A673 (cell line): ENCODE data around the gene GPC6. TPM values are rescaled to one million over a fixed set of nuclear protein-coding genes. Genes with fewer than 3 reads are reported as not detected.
A peak's percentile ranks its signal among the peaks of the same experiment; 100 is the strongest.

ENCODE experiments used
- BruUV-seq: library from RNA; stranded (reverse); fragments of 400-500 nt; replicated peaks from 2 replicates; lab custom pipeline; 2021; lab: Mats Ljungman, UMichigan
- CTCF ChIA-PET: fragments of 300-600 bp; sonication (Branson Sonifier 250); formaldehyde crosslinking; loops from one replicate; lab custom pipeline; 2022; ENCODE audit warnings: antibody characterized with exemption; lab: Charles Lee
- POLR2A ChIA-PET: fragments of 300-600 bp; sonication (Branson Sonifier 250); formaldehyde crosslinking; loops from one replicate; lab custom pipeline; 2022; ENCODE audit warnings: antibody characterized with exemption; ENCODE audit not compliant: low non-redundant PET; lab: Charles Lee
- DNase-seq: peaks from one replicate; pipeline ENCODE4 v3.0.0-alpha.2; 2015; ENCODE audit warnings: low spot score
- H3K27ac ChIP-seq: fragments of 200-600 bp; sonication (generic); 2 replicates; pipeline ENCODE4 v1.5.1; 2016; ENCODE audit warnings: mixed run types, low read depth, mild to moderate bottlenecking, mixed read lengths, antibody characterized with exemption, low read length; ENCODE audit not compliant: poor library complexity, severe bottlenecking
- H3K27me3 ChIP-seq: fragments of 200-600 bp; sonication (generic); replicated peaks from 2 replicates; pipeline ENCODE4 v1.6.1; 2017; ENCODE audit warnings: mixed run types, low read depth, mild to moderate bottlenecking, mixed read lengths, antibody characterized with exemption, low read length; ENCODE audit not compliant: insufficient read depth, poor library complexity
- H3K36me3 ChIP-seq: fragments of 200-600 bp; sonication (generic); 2 replicates; pipeline ENCODE4 v1.6.1; 2016; ENCODE audit warnings: mixed run types, mild to moderate bottlenecking, mixed read lengths, antibody characterized with exemption, low read length; ENCODE audit not compliant: insufficient read depth, poor library complexity, severe bottlenecking
- H3K4me1 ChIP-seq: fragments of 200-600 bp; sonication (generic); 2 replicates; pipeline ENCODE4 v1.6.1; 2017; ENCODE audit warnings: mixed run types, mild to moderate bottlenecking, mixed read lengths, antibody characterized with exemption, low read length; ENCODE audit not compliant: insufficient read depth, poor library complexity, severe bottlenecking
- H3K4me3 ChIP-seq: fragments of 200-600 bp; sonication (generic); 2 replicates; pipeline ENCODE4 v1.5.1; 2016; ENCODE audit warnings: low read depth, mixed run types, mild to moderate bottlenecking, mixed read lengths, low read length; ENCODE audit not compliant: poor library complexity, severe bottlenecking
- H3K9me3 ChIP-seq: fragments of 200-600 bp; sonication (generic); 2 replicates; pipeline ENCODE4 v1.6.1; 2016; ENCODE audit warnings: mixed run types, low read depth, mild to moderate bottlenecking, mixed read lengths, antibody characterized with exemption, low read length; ENCODE audit not compliant: poor library complexity, severe bottlenecking
- EZH2 ChIP-seq: fragments of 200-600 bp; sonication (generic); IDR thresholded peaks from 2 replicates; pipeline ENCODE4 v1.6.1; 2017; ENCODE audit warnings: borderline replicate concordance, low read depth, mild to moderate bottlenecking, mixed read lengths, antibody characterized with exemption, low read length; ENCODE audit not compliant: poor library complexity, severe bottlenecking
- intact Hi-C: fragments of 100-400 bp; cut with micrococcal nuclease; formaldehyde crosslinking; loops from one replicate; pipeline ENCODE4 v1.10.0; 2022; ENCODE audit not compliant: unreplicated experiment
- total RNA-seq: library from RNA; stranded (reverse); gene quantifications from 2 replicates; pipeline ENCODE4 v1.2.3, GENCODE V29; 2021
- TF ChIP-seq, protein P1 (sequence below): fragments of 300-800, 200-600 bp; sonication (generic); conservative IDR thresholded peaks from 2 replicates; pipeline ENCODE4 v1.5.1; 2017; ENCODE audit warnings: low read depth, mild to moderate bottlenecking, antibody characterized with exemption, low read length, moderate library complexity, mixed read lengths

Gene GPC6
- total RNA-seq, 1 experiment from 2014 or later, result 23.3 TPM

DNA sequence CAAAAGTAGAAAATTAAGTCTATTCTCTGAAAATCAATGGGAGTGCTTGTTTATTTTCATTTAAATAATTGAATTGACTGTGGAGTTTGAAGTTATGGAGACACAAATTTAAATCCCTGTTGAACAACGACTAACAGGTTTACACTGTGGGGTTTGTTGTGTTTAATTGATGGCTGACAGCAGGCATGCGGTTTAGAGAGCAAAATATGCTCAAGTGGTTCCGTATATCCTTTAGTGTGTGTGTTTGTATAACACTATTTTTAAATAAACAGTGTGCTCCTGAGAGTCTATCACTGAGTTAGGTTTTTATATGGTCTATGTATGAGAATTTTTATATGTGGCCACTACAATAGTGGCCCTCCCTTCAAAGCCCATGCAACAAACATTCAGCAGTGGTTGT lies 332.0 kb downstream of the GPC6 start:
- Histone ChIP-seq H3K27ac (no peak overlapping the region), H3K4me1 (peaks cover 13% of the 10 kb centered on the region), H3K9me3 (no peaks in the 10 kb centered on the region), H3K4me3 (no peak overlapping the region), H3K36me3 (no peaks in the 10 kb centered on the region), H3K27me3 (no peaks in the 10 kb centered on the region)
- no peak for TF ChIP-seq EZH2
- TF ChIP-seq, protein P1, sequence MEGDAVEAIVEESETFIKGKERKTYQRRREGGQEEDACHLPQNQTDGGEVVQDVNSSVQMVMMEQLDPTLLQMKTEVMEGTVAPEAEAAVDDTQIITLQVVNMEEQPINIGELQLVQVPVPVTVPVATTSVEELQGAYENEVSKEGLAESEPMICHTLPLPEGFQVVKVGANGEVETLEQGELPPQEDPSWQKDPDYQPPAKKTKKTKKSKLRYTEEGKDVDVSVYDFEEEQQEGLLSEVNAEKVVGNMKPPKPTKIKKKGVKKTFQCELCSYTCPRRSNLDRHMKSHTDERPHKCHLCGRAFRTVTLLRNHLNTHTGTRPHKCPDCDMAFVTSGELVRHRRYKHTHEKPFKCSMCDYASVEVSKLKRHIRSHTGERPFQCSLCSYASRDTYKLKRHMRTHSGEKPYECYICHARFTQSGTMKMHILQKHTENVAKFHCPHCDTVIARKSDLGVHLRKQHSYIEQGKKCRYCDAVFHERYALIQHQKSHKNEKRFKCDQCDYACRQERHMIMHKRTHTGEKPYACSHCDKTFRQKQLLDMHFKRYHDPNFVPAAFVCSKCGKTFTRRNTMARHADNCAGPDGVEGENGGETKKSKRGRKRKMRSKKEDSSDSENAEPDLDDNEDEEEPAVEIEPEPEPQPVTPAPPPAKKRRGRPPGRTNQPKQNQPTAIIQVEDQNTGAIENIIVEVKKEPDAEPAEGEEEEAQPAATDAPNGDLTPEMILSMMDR, result no peak
- no peak for DNase-seq
- intact Hi-C loops, result no loop called here
- POLR2A ChIA-PET, result no interaction called here
- CTCF ChIA-PET, result no interaction called here
- no TSS peak for BruUV-seq

GRCh38 chr13:93559718-93560117 lies 333.1 kb downstream of the GPC6 start:
- peaks cover 13% of the 10 kb centered on the region for H3K4me1 ChIP-seq
- H3K27ac ChIP-seq, result no peak overlapping the region
- no peaks in the 10 kb centered on the region for H3K9me3 ChIP-seq
- ChIA-PET CTCF (no interaction called here), POLR2A (no interaction called here)
- no peak for TF ChIP-seq EZH2
- TF ChIP-seq, protein P1, result no peak
- BruUV-seq, result no TSS peak
- no peaks in the 10 kb centered on the region for H3K36me3 ChIP-seq
- H3K27me3 ChIP-seq, result no peaks in the 10 kb centered on the region
- DNase-seq, result peak; percentile 73
- no peak overlapping the region for H3K4me3 ChIP-seq
- intact Hi-C loops, result no loop called here

DNA sequence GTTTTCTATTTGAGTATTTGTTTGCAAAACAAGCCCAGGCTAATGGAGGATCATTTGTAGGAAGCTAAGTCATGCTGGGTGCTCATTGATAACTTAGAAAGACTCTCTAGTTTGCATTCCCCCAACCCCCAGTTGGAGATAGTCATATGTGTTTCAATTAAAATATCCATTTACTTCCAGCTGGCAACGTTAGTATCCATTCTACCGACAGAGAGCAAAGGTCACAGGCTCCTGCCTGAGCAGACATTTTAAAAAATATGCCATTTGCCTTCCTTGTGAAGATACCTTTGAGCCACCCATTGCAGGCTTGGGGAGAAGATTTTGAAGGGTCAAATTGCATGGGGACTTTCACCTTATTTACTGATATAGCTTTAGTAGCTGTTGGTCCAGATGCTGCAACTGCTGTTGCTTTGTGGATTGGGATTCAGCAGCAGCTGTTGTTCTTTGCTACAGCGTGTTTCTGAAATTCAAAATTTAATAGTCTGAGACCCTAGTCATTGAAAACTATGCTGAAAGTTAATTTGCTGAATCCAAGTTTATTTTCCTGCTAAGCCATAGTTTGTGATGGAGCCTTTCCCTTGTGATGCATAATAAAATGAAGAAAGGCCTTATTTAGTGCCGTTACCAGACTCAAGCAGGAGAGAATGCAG lies 335.1 kb downstream of the GPC6 start:
- H3K9me3 ChIP-seq, result no peaks in the 10 kb centered on the region
- TF ChIP-seq EZH2, result no peak
- TF ChIP-seq, protein P1, result no peak
- CTCF ChIA-PET, result no interaction called here
- no peak overlapping the region for H3K27ac ChIP-seq
- DNase-seq, result no peak
- H3K4me1 ChIP-seq, result peaks cover 13% of the 10 kb centered on the region
- intact Hi-C loops, result no loop called here
- H3K4me3 ChIP-seq, result no peak overlapping the region
- POLR2A ChIA-PET, result no interaction called here
- no peaks in the 10 kb centered on the region for H3K27me3 ChIP-seq
- no TSS peak for BruUV-seq
- no peaks in the 10 kb centered on the region for H3K36me3 ChIP-seq
